NCI-H146 treated with DMSO at 0.1 percent for 48 hours (cell line): ENCODE measurements around the gene JPT1.

ENCODE experiments used
- DNase-seq: peaks from one replicate; lab custom pipeline; 2025; ENCODE audit not compliant: unreplicated experiment; lab: John Stamatoyannopoulos, UW

JPT1 gene

GRCh38 chr17:75108193-75108592 is 46.1 kb downstream of the JPT1 start:
- DNase-seq: no peak

- DNase-seq: peak; percentile 94
These were observed 48.9 kb downstream of the JPT1 start for GRCh38 chr17:75105126-75106080.

- no peak for DNase-seq
These were observed 50.4 kb downstream of the JPT1 start for GRCh38 chr17:75103601-75104554.

GRCh38 chr17:75102385-75102821 is 51.9 kb downstream of the JPT1 start:
- no peak for DNase-seq

- no peak for DNase-seq
These were observed 54.3 kb downstream of the JPT1 start for GRCh38 chr17:75099881-75100595.

- DNase-seq: no peak
These were observed 55.5 kb downstream of the JPT1 start for GRCh38 chr17:75098861-75099260.

- DNase-seq: no peak
These were observed 56.4 kb downstream of the JPT1 start for GRCh38 chr17:75097865-75098264.

GRCh38 chr17:75096082-75096625 is 58.2 kb downstream of the JPT1 start:
- no peak for DNase-seq

GRCh38 chr17:75094871-75095399 is 59.4 kb downstream of the JPT1 start:
- DNase-seq: no peak

- no peak for DNase-seq
These were observed 60.7 kb downstream of the JPT1 start for GRCh38 chr17:75093548-75094158.

- DNase-seq: no peak
These were observed 62.4 kb downstream of the JPT1 start for GRCh38 chr17:75091855-75092327.

GRCh38 chr17:75090871-75091854 is 63.1 kb downstream of the JPT1 start:
- DNase-seq: no peak

GRCh38 chr17:75088465-75089417 is 65.6 kb downstream of the JPT1 start:
- DNase-seq: no peak

- peak; percentile 42 for DNase-seq
These were observed 66.5 kb downstream of the JPT1 start, which contains the start of gene SLC16A5 for GRCh38 chr17:75087558-75088453. Gene SLC16A5 (plus strand): TSS chr17:75087954. CDS start chr17:75093637, 5,683 bp downstream.

GRCh38 chr17:75087182-75087557 is 67.1 kb downstream of the JPT1 start:
- DNase-seq: no peak

GRCh38 chr17:75086496-75087181 is 67.7 kb downstream of the JPT1 start:
- DNase-seq: no peak
